Activated CD4-positive, CD25-positive, alpha-beta regulatory T cell treated with anti-CD3 and anti-CD28 coated beads, Interleukin-2, amount 50 U/mL, for 16 hours (primary cell): ENCODE data around the gene KIAA2012.
"Not testable (repeated sequence)": the region's sequence is repeated elsewhere in the genome, so short reads cannot be mapped to it uniquely, and the experiment has no call there.

Experiments
- DNase-seq: peaks from one replicate; pipeline ENCODE4 v3.0.0-alpha.2; 2020; ENCODE audit warnings: low read depth, low spot score

KIAA2012 gene

GRCh38 chr2:202115479-202115971, 42.5 kb downstream of the KIAA2012 start:
- no peak for DNase-seq

- no peak for DNase-seq
Observed at GRCh38 chr2:202116691-202117090, 43.6 kb downstream of the KIAA2012 start.

- DNase-seq = no peak
Observed at GRCh38 chr2:202118168-202118567, 45.1 kb downstream of the KIAA2012 start.

GRCh38 chr2:202120828-202121227, 47.8 kb downstream of the KIAA2012 start:
- DNase-seq = no peak

- DNase-seq = no peak
Observed at GRCh38 chr2:202121532-202122162, 48.6 kb downstream of the KIAA2012 start.

- DNase-seq = no peak
Observed at GRCh38 chr2:202122163-202122540, 49.1 kb downstream of the KIAA2012 start.

GRCh38 chr2:202122980-202123720, 50.1 kb downstream of the KIAA2012 start:
- no peak for DNase-seq

GRCh38 chr2:202124286-202124685, 51.2 kb downstream of the KIAA2012 start:
- no peak for DNase-seq

GRCh38 chr2:202127687-202128331, 54.8 kb downstream of the KIAA2012 start:
- no peak for DNase-seq

- DNase-seq = no peak
Observed at GRCh38 chr2:202129841-202130240, 56.8 kb downstream of the KIAA2012 start.

- no peak for DNase-seq
Observed at GRCh38 chr2:202133200-202133908, 60.3 kb downstream of the KIAA2012 start.

- no peak for DNase-seq
Observed at GRCh38 chr2:202133909-202134265, 60.8 kb downstream of the KIAA2012 start.

GRCh38 chr2:202135091-202135874, 62.2 kb downstream of the KIAA2012 start:
- no peak for DNase-seq

- DNase-seq = not testable (repeated sequence)
Observed at GRCh38 chr2:202136039-202136438, 63.0 kb downstream of the KIAA2012 start.

- no peak for DNase-seq
Observed at GRCh38 chr2:202136526-202136925, 63.5 kb downstream of the KIAA2012 start.

- DNase-seq = no peak
Observed at GRCh38 chr2:202140522-202141252, 67.6 kb downstream of the KIAA2012 start.

GRCh38 chr2:202141329-202141947, 68.4 kb downstream of the KIAA2012 start:
- no peak for DNase-seq

- no peak for DNase-seq
Observed at GRCh38 chr2:202142540-202142939, 69.5 kb downstream of the KIAA2012 start.

- no peak for DNase-seq
Observed at GRCh38 chr2:202147775-202148174, 74.7 kb downstream of the KIAA2012 start.

GRCh38 chr2:202148515-202149154, 75.6 kb downstream of the KIAA2012 start:
- no peak for DNase-seq
